Measurements from ENCODE around the gene FBXW5.

Gene FBXW5

GRCh38 chr9:136944519-136945332, at the start of gene FBXW5, which contains the start of gene C8G:
Gene FBXW5 (minus strand): TSS chr9:136944738. CDS start chr9:136944083, 655 bp downstream.
Gene C8G (plus strand): TSS chr9:136945243. CDS start chr9:136945321, 78 bp downstream.
- peak; percentile 91 for DNase-seq

GRCh38 chr9:136992819-136993369, 48.4 kb upstream of the FBXW5 start:
- no peak for DNase-seq

- peak; percentile 67 for DNase-seq
These were observed 47.7 kb upstream of the FBXW5 start, which contains the start of gene PAXX for GRCh38 chr9:136991993-136992818. Gene PAXX (plus strand): TSS chr9:136992422. CDS start chr9:136992444, 22 bp downstream.

GRCh38 chr9:136990242-136990911, 45.8 kb upstream of the FBXW5 start:
- no peak for DNase-seq

- DNase-seq, result no peak
These were observed 44.3 kb upstream of the FBXW5 start for GRCh38 chr9:136988872-136989271.

GRCh38 chr9:136985853-136986252, 41.3 kb upstream of the FBXW5 start:
- no peak for DNase-seq

- no peak for DNase-seq
These were observed 40.6 kb upstream of the FBXW5 start for GRCh38 chr9:136985027-136985602.

- no peak for DNase-seq
These were observed 40.0 kb upstream of the FBXW5 start for GRCh38 chr9:136984464-136985026.

- no peak for DNase-seq
These were observed 39.2 kb upstream of the FBXW5 start for GRCh38 chr9:136983656-136984314.

- no peak for DNase-seq
These were observed 38.6 kb upstream of the FBXW5 start for GRCh38 chr9:136983167-136983566.

GRCh38 chr9:136982232-136983051, 37.9 kb upstream of the FBXW5 start, which contains the start of gene LCNL1:
Gene LCNL1 (plus strand): TSS chr9:136982993. CDS start chr9:136983587, 594 bp downstream.
- DNase-seq, result no peak

- no peak for DNase-seq
These were observed 37.2 kb upstream of the FBXW5 start for GRCh38 chr9:136981588-136982231.

GRCh38 chr9:136980669-136981478, 36.3 kb upstream of the FBXW5 start:
- no peak for DNase-seq

- DNase-seq, result no peak
These were observed 35.4 kb upstream of the FBXW5 start for GRCh38 chr9:136979769-136980587.

- DNase-seq, result no peak
These were observed 34.5 kb upstream of the FBXW5 start for GRCh38 chr9:136978865-136979544.

GRCh38 chr9:136978073-136978864, 33.7 kb upstream of the FBXW5 start:
- DNase-seq, result no peak

GRCh38 chr9:136977649-136978072, 33.1 kb upstream of the FBXW5 start:
- DNase-seq, result no peak

Data from kidney glomerular epithelial cell (primary cell).